ENCODE measurements around the gene SYK.

SYK gene

DNA sequence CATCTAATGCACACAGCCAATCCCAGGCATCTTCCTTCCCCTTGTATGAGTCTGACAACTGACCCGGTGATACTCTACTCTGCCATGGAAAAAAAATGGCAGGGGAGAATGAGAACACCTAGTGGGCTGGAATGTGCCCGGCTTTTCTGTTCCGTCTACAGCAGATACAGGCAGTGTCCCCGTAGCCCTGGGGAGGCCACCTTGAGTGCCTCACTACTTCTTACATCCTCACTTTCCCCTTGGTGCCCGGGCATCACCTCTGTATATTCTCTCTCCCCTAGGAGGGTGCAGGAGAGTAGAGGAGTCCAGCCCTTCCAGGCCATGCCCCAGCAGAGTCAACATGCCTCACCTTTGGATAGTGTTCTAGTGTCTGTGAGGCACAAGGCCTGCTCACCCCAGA, 56.2 kb downstream of the SYK start:
- DNase-seq (ENCODE audit: insufficient read length, low spot score) (no peak), FAIRE-seq (no peak)
- TF ChIP-seq SPI1 (IDR thresholded peaks at IDR 0.05; ENCODE audit: low read depth, low read length), result no peak
- no peak for TF ChIP-seq POLR2AphosphoS5 (IDR thresholded peaks at IDR 0.05; ENCODE audit: low read depth, low read length)
- no peak for TF ChIP-seq PAX5 (IDR thresholded peaks at IDR 0.05; ENCODE audit: insufficient read depth, low read length, severe bottlenecking)
- TF ChIP-seq POLR2A (IDR thresholded peaks at IDR 0.05; ENCODE audit: low read depth, low read length), result no peak
- TF ChIP-seq TAF1 (IDR thresholded peaks at IDR 0.05; ENCODE audit: low read depth, low read length), result no peak
- TF ChIP-seq POU2F2 (IDR thresholded peaks at IDR 0.05; ENCODE audit: low read depth, low read length), result no peak

DNA sequence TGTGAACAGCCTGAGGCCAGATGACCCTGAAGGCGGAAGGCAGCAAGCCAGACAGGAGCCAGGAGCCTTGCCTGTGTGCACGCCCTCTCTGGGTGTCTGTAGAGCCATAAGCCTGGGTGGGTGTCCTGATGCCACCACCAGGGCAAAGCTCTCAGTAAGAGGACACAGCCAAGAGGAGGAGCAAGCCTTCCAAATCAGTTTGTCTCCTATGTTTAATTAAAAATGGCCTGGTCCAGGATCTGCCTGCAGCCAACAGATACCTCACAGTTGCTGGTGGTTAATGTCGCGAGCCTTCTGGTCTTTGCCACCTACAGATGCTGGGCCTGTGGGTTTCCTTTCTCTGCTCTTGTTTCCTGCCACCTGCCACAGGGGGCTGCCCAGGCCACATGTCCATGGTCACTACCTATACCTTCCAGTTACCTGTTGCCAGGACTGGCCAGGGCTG, 56.9 kb downstream of the SYK start:
- DNase-seq (ENCODE audit: insufficient read length, low spot score), result no peak
- no peak for FAIRE-seq
- TF ChIP-seq TAF1 (IDR thresholded peaks at IDR 0.05; ENCODE audit: low read depth, low read length) (no peak), PAX5 (IDR thresholded peaks at IDR 0.05; ENCODE audit: insufficient read depth, low read length, severe bottlenecking) (no peak), POLR2AphosphoS5 (IDR thresholded peaks at IDR 0.05; ENCODE audit: low read depth, low read length) (no peak), SPI1 (IDR thresholded peaks at IDR 0.05; ENCODE audit: low read depth, low read length) (no peak), POU2F2 (IDR thresholded peaks at IDR 0.05; ENCODE audit: low read depth, low read length) (no peak)

DNA sequence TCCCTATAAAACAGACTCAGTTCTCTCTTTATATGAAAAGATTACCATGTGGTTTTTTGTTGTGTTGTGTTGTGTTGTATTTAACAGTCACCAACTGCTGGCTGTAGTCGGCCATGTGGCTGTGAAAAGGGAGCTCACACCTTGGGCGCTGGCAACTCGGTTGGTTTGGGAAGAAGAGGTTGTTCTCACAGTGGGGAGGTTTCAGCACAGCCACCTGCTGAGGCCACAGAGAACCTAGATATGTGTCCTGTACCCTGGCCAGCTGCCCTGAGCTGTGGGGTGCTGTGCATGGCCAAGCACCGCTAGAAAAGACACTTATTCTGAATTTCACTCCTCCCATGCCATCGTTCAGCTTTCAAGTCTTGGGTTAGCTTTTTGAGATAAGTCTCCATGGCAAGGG, 58.8 kb downstream of the SYK start:
- DNase-seq (ENCODE audit: insufficient read length, low spot score) (no peak), FAIRE-seq (no peak)
- no peak for TF ChIP-seq POU2F2 (IDR thresholded peaks at IDR 0.05; ENCODE audit: low read depth, low read length)
- no peak for TF ChIP-seq TAF1 (IDR thresholded peaks at IDR 0.05; ENCODE audit: low read depth, low read length)
- no peak for TF ChIP-seq POLR2A (IDR thresholded peaks at IDR 0.05; ENCODE audit: low read depth, low read length)
- TF ChIP-seq PAX5 (IDR thresholded peaks at IDR 0.05; ENCODE audit: insufficient read depth, low read length, severe bottlenecking), result no peak
- TF ChIP-seq POLR2AphosphoS5 (IDR thresholded peaks at IDR 0.05; ENCODE audit: low read depth, low read length), result no peak
- no peak for TF ChIP-seq SPI1 (IDR thresholded peaks at IDR 0.05; ENCODE audit: low read depth, low read length)

DNA sequence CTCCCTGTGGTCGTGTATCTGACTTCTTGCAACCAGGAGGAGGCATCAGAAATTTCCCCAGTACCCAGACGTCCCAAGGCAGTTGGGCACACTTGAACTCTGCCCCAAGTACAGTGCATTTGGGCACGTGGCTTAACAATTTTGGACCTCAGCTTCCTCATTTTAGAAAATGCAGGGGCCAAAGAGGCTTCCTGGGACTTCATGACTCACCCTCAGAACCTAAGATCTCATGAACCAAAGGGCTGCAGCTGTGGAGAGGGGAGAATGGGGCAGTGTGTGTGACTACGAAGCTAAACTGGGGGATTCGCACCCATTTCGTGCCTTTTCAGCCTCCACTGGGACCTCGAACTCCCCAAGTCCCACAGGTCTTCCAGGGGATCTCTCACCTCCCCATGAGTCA, 59.2 kb downstream of the SYK start:
- no peak for TF ChIP-seq SPI1 (IDR thresholded peaks at IDR 0.05; ENCODE audit: low read depth, low read length)
- no peak for TF ChIP-seq POU2F2 (IDR thresholded peaks at IDR 0.05; ENCODE audit: low read depth, low read length)
- TF ChIP-seq POLR2A (IDR thresholded peaks at IDR 0.05; ENCODE audit: low read depth, low read length), result no peak
- TF ChIP-seq TAF1 (IDR thresholded peaks at IDR 0.05; ENCODE audit: low read depth, low read length), result no peak
- no peak for TF ChIP-seq POLR2AphosphoS5 (IDR thresholded peaks at IDR 0.05; ENCODE audit: low read depth, low read length)
- no peak for TF ChIP-seq PAX5 (IDR thresholded peaks at IDR 0.05; ENCODE audit: insufficient read depth, low read length, severe bottlenecking)
- DNase-seq (ENCODE audit: insufficient read length, low spot score), result no peak

DNA sequence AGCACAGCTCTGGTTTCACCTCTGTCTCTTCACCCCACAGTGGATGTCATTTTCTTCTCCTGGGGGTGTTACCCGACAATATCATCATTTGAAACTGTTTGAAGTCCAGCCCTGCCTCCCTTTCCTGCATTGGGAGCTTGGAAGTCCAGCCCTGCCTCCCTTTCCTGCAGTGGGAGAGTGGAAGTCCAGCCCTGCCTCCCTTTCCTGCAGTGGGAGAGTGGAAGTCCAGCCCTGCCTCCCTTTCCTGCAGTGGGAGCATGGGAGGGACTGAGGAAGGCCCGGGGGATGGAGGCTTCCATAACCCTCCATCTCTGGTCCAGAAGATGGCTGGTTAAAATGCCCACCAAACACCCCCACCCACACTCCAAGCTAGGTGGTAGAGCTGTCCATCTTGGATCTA, 59.8 kb downstream of the SYK start:
- no peak for TF ChIP-seq PAX5 (IDR thresholded peaks at IDR 0.05; ENCODE audit: insufficient read depth, low read length, severe bottlenecking)
- TF ChIP-seq POLR2A (IDR thresholded peaks at IDR 0.05; ENCODE audit: low read depth, low read length), result no peak
- TF ChIP-seq TAF1 (IDR thresholded peaks at IDR 0.05; ENCODE audit: low read depth, low read length), result no peak
- no peak for TF ChIP-seq SPI1 (IDR thresholded peaks at IDR 0.05; ENCODE audit: low read depth, low read length)
- no peak for TF ChIP-seq POLR2AphosphoS5 (IDR thresholded peaks at IDR 0.05; ENCODE audit: low read depth, low read length)
- no peak for TF ChIP-seq POU2F2 (IDR thresholded peaks at IDR 0.05; ENCODE audit: low read depth, low read length)
- DNase-seq (ENCODE audit: insufficient read length, low spot score), result no peak
- FAIRE-seq, result no peak

More for the DNA sequence above, 59.2 kb downstream of the SYK start:
- FAIRE-seq, result no peak

DNA sequence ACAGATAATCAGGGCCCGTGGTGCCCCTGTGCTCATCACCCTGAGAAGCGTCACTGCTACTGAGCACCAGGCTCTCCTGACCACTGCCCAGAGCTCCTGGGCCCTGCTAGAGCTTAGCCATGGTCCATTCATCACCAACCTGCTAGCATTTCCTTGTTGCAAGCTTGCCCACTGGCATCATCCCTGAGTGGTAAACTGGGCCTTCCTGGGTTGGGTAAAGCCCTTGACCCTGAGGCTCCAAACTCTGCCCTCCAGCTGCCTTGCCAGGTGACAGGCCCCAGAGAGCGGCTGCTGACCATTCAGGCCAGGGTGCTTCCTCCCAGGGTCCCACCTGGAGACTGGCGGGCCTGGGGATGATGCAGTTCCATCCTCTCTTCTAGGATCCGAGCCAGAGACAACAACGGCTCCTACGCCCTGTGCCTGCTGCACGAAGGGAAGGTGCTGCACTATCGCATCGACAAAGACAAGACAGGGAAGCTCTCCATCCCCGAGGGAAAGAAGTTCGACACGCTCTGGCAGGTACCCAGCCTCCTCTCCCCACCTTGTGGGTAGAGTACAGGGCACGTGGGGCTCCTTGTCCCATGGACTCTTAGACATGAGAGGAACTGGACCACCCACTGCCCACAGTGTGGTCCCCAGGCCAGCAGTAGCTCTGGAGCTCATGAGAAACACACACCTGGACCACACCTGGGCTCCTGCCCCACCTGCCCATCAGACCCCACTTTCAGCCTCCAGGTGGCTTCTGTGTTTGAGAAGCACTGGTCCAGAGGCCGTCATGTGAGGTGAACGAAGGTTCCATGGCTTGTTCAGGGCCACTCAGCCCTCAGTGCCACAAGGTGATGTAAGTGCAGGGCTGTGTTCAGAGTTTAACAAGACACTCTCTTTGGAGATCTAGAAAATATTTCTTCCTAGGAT, 60.5 kb downstream of the SYK start:
- TF ChIP-seq POLR2A (IDR thresholded peaks at IDR 0.05; ENCODE audit: low read depth, low read length) (no peak), TAF1 (IDR thresholded peaks at IDR 0.05; ENCODE audit: low read depth, low read length) (no peak), POLR2AphosphoS5 (IDR thresholded peaks at IDR 0.05; ENCODE audit: low read depth, low read length) (no peak), SPI1 (IDR thresholded peaks at IDR 0.05; ENCODE audit: low read depth, low read length) (no peak), POU2F2 (IDR thresholded peaks at IDR 0.05; ENCODE audit: low read depth, low read length) (no peak), PAX5 (IDR thresholded peaks at IDR 0.05; ENCODE audit: insufficient read depth, low read length, severe bottlenecking) (no peak)
- FAIRE-seq (no peak), DNase-seq (ENCODE audit: insufficient read length, low spot score) (no peak)

DNA sequence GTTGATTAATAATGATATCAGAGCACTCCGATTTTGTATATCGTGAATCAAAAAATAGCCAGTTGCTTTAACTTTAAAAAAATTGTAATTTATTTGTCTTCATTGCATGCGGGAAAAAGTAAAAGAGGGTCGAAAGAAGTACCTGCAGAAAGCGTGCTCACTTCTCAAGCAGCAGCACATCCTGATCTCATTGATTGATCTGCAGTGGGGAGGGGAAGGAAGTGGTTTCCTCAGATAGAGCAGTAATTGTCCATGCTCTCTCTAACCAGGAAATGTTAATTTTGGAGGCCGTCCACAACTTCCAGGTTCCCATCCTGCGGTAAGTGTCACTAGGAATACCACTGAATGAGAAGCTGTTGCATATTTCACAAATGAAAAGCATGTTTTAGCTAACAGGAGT, 63.2 kb downstream of the SYK start:
- FAIRE-seq (no peak), DNase-seq (ENCODE audit: insufficient read length, low spot score) (no peak)
- TF ChIP-seq TAF1 (IDR thresholded peaks at IDR 0.05; ENCODE audit: low read depth, low read length), result no peak
- no peak for TF ChIP-seq PAX5 (IDR thresholded peaks at IDR 0.05; ENCODE audit: insufficient read depth, low read length, severe bottlenecking)
- no peak for TF ChIP-seq POLR2A (IDR thresholded peaks at IDR 0.05; ENCODE audit: low read depth, low read length)
- no peak for TF ChIP-seq POLR2AphosphoS5 (IDR thresholded peaks at IDR 0.05; ENCODE audit: low read depth, low read length)
- TF ChIP-seq SPI1 (IDR thresholded peaks at IDR 0.05; ENCODE audit: low read depth, low read length), result no peak
- no peak for TF ChIP-seq POU2F2 (IDR thresholded peaks at IDR 0.05; ENCODE audit: low read depth, low read length)

DNA sequence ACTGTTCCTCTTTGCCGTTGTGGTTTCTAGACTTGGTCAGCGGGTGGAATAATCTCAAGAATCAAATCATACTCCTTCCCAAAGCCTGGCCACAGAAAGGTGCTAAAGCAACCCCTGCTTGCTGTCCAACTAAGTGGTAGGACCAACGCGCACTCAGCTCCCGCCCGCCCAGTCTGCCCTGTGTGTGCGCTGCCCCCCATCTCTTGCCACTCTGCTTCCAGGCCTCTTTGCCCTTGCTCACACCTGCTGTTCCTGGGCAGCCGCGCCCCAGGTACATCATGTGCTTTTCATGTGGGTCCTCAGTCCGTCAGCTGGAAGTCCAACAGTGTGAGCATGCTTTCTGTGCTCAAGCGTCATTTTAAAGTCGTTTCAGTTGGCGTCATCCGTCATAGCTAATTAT, 65.5 kb downstream of the SYK start:
- no peak for TF ChIP-seq POLR2A (IDR thresholded peaks at IDR 0.05; ENCODE audit: low read depth, low read length)
- no peak for TF ChIP-seq POLR2AphosphoS5 (IDR thresholded peaks at IDR 0.05; ENCODE audit: low read depth, low read length)
- TF ChIP-seq POU2F2 (IDR thresholded peaks at IDR 0.05; ENCODE audit: low read depth, low read length), result no peak
- no peak for TF ChIP-seq SPI1 (IDR thresholded peaks at IDR 0.05; ENCODE audit: low read depth, low read length)
- TF ChIP-seq PAX5 (IDR thresholded peaks at IDR 0.05; ENCODE audit: insufficient read depth, low read length, severe bottlenecking), result no peak
- TF ChIP-seq TAF1 (IDR thresholded peaks at IDR 0.05; ENCODE audit: low read depth, low read length), result no peak
- DNase-seq (ENCODE audit: insufficient read length, low spot score) (no peak), FAIRE-seq (no peak)

DNA sequence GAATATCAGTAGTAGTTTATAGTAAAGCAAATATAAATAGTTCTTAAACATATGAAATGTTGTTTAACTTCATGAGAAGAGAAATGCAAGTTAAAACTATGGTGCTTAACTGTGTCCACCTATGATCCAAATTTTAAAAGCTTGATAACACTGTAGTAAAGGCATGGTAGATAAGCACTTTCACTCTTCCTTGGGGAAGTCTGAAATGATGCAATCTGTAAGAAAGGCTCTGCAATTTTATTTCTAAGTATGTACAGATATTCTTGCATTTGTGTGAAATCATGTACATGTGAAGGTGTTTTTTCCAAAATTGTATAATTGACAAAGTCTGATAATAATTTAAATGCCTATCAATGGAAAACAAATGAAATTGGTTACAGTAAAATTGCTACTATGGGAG, 66.9 kb downstream of the SYK start:
- no peak for FAIRE-seq
- DNase-seq (ENCODE audit: insufficient read length, low spot score), result no peak
- TF ChIP-seq SPI1 (IDR thresholded peaks at IDR 0.05; ENCODE audit: low read depth, low read length), result no peak
- TF ChIP-seq POU2F2 (IDR thresholded peaks at IDR 0.05; ENCODE audit: low read depth, low read length), result no peak
- TF ChIP-seq PAX5 (IDR thresholded peaks at IDR 0.05; ENCODE audit: insufficient read depth, low read length, severe bottlenecking), result no peak
- TF ChIP-seq POLR2A (IDR thresholded peaks at IDR 0.05; ENCODE audit: low read depth, low read length), result no peak
- no peak for TF ChIP-seq POLR2AphosphoS5 (IDR thresholded peaks at IDR 0.05; ENCODE audit: low read depth, low read length)
- no peak for TF ChIP-seq TAF1 (IDR thresholded peaks at IDR 0.05; ENCODE audit: low read depth, low read length)

All from GM12891 (cell line).